Tibial artery (tissue), 4 donors: ENCODE measurements around the gene TNIP1.

Source experiments
- DNase-seq, 2 donors: peaks; one replicate each; pipeline ENCODE4 v3.0.0-alpha.2; 2019
- H3K27ac ChIP-seq, 2 donors: fragments of 200-600 bp; sonication (generic) in 1 of 2; 1 replicate in 1 of 2; 2 replicates in 1 of 2; pipeline ENCODE4 v1.5.1; 2018 to 2019; ENCODE audit warnings: mild to moderate bottlenecking in 1 of 2
- H3K27me3 ChIP-seq, 2 donors: fragments of 200-600 bp; sonication (generic) in 1 of 2; one replicate each; pipeline versions ENCODE4 v1.5.1 to v1.6.0; 2016 to 2019
- H3K36me3 ChIP-seq, 3 donors: fragments of 200-600 bp; sonication (generic) in 2 of 3; one replicate each; pipeline ENCODE4 v1.5.1; 2016 to 2019; ENCODE audit warnings: mild to moderate bottlenecking in 2 of 3
- H3K4me1 ChIP-seq, 4 donors: fragments of 200-600 bp; sonication (generic) in 2 of 4; 1 replicate in 3 of 4; 2 replicates in 1 of 4; pipeline ENCODE4 v1.5.1; 2016 to 2019
- H3K4me3 ChIP-seq, 2 donors: fragments of 200-600 bp; sonication (generic) in 1 of 2; 1 replicate in 1 of 2; 2 replicates in 1 of 2; pipeline ENCODE4 v1.5.1; 2018 to 2019; ENCODE audit warnings: mild to moderate bottlenecking in 2 of 2
- H3K9me3 ChIP-seq, 3 donors: fragments of 200-600 bp; sonication (generic) in 1 of 3; one replicate each; pipeline ENCODE4 v1.5.1; 2016 to 2019
- intact Hi-C: fragments of 100-400 bp; cut with DNase I; formaldehyde crosslinking; loops from one replicate; pipeline ENCODE4 v1.15.0; 2023; ENCODE audit warnings: low total_unique reads
- TF ChIP-seq, protein P1 (sequence below), 2 experiments: fragments of 200-600 bp in 1 of 2; fragments of 450-650 bp in 1 of 2; IDR thresholded peaks; one replicate each; pipeline ENCODE4 v1.5.1; 2017 to 2019; ENCODE audit warnings: antibody characterized with exemption in 2 of 2, mild to moderate bottlenecking in 1 of 2, moderate library complexity in 1 of 2

Gene TNIP1

DNA sequence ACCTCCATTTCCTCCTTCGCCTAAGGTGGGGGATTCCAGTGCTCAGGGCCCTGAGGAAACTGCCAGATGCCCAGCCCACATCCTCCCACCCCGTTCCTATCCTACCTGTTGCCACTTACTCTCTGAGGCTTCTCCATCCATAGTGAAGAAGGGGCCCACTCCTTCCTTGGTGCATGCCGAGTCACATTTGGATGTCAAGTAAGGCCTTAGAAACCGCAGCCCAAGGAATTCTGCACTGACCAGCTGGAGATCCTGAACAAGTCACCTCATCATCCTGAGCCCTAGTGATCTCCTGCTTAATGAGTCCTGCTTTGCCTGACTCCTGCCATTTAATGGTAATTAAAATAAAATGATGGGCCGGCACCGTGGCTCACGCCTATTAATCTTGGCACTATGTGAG, 6.7 kb upstream of the TNIP1 start:
- no peak for DNase-seq
- Histone ChIP-seq H3K4me3 (no peak overlapping the region), H3K27ac (peak overlapping the region in 1 of 2 donors; percentile 57), H3K4me1 (peaks cover 0 to 36% (median 23%) of the 10 kb centered on the region in 4 donors), H3K27me3 (no peaks in the 10 kb centered on the region), H3K36me3 (no peaks in the 10 kb centered on the region), H3K9me3 (no peaks in the 10 kb centered on the region)
- intact Hi-C loops = no loop called here
- TF ChIP-seq, protein P1, sequence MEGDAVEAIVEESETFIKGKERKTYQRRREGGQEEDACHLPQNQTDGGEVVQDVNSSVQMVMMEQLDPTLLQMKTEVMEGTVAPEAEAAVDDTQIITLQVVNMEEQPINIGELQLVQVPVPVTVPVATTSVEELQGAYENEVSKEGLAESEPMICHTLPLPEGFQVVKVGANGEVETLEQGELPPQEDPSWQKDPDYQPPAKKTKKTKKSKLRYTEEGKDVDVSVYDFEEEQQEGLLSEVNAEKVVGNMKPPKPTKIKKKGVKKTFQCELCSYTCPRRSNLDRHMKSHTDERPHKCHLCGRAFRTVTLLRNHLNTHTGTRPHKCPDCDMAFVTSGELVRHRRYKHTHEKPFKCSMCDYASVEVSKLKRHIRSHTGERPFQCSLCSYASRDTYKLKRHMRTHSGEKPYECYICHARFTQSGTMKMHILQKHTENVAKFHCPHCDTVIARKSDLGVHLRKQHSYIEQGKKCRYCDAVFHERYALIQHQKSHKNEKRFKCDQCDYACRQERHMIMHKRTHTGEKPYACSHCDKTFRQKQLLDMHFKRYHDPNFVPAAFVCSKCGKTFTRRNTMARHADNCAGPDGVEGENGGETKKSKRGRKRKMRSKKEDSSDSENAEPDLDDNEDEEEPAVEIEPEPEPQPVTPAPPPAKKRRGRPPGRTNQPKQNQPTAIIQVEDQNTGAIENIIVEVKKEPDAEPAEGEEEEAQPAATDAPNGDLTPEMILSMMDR (IDR thresholded peaks at IDR 0.05) = no peak

DNA sequence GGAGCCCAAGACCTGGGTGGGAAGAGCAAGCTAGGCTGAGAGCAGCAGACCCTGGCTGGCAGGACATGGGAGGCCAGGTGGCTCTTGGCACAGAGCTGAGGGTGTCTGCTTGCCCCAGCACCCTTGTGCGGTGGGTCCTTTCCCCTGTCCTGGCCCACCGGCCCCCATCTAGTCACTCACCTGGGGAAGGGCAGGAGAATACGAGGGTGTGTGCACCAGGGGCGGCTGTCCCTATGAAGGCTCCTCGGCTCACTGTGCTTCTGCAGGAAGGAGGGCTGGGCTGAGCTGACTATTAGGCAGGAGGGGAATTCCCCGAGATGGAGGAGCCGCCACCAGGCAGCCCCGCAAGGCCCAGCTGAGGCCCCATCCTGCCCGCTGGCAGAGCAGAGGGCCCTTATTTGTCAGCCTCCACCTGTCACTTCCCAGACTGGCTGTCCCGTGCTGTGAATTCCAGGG, 6.1 kb upstream of the TNIP1 start:
- no peak for DNase-seq
- H3K36me3 ChIP-seq = no peaks in the 10 kb centered on the region
- no peak overlapping the region for H3K4me3 ChIP-seq
- H3K27ac ChIP-seq = peak overlapping the region; percentile 32 to 57
- H3K4me1 ChIP-seq = peaks cover 0 to 42% (median 29%) of the 10 kb centered on the region in 4 donors
- no peaks in the 10 kb centered on the region for H3K9me3 ChIP-seq
- TF ChIP-seq, protein P1 (IDR thresholded peaks at IDR 0.05) = no peak
- no peaks in the 10 kb centered on the region for H3K27me3 ChIP-seq
- intact Hi-C loops = no loop called here

DNA sequence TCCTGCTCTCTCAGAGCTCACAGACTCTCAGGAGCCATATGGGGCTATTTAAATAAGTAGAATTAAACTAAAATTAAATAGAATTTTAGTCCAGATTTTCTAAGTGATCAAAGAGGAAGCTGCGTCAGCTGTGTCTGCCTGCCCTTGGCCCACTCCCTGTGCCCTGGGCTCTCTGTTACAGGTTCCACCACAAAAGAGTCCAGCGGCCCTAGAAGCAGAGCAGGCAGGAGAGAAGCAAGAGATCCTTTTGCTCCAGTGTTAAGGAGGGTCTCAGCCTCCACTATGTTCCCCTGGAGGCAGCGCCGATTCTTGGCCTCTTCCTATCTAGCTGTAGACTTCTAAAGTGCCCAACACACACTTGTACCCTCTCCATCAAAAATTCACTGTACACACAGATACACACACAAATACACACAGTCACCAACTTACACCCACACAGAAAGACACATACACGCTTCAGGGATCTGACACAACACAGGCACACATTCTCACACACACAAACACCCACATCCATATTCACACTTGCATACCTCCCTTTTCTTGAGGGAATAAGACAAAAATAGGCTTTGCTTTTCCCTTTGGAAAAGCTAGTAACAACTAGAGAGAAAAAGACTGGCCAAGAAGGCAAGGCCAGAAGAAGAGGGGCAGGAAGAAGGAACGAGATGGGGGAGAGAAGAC, 5.5 kb upstream of the TNIP1 start:
- intact Hi-C loops = no loop called here
- peak overlapping the region; percentile 57 to 63 for H3K27ac ChIP-seq
- H3K27me3 ChIP-seq = no peaks in the 10 kb centered on the region
- TF ChIP-seq, protein P1 (IDR thresholded peaks at IDR 0.05) = no peak
- peaks cover 0 to 44% (median 34%) of the 10 kb centered on the region in 4 donors for H3K4me1 ChIP-seq
- no peaks in the 10 kb centered on the region for H3K36me3 ChIP-seq
- H3K4me3 ChIP-seq = no peak overlapping the region
- no peaks in the 10 kb centered on the region for H3K9me3 ChIP-seq
- no peak for DNase-seq

DNA sequence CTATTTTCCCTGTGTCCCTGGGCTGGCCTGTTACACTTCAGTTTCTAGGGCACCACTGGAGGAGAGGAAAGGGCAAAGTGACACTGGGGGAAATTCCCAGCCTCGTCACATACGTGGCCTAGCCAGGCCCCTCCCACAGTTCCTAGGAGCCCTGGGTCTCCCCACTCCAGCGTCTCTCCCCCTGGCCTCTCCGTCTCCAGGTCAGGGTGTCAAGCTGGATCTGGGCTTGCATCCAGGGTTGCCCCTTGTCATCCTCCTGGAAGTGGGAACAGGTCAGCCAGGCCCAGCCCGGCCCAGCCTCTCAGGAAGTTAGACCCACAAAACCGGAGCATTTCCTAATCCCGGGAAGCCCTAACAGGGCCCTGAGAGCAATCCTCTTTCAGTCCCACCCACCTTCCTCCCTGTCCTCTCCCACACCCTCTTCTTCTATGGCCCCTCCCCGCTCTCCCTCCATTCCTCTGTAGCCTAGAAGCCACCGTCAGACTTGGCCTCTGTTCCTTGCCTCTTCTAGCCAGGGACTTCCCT, 4.7 kb upstream of the TNIP1 start:
- no peak overlapping the region for H3K4me3 ChIP-seq
- H3K9me3 ChIP-seq = no peaks in the 10 kb centered on the region
- H3K36me3 ChIP-seq = no peaks in the 10 kb centered on the region
- peaks cover 0 to 44% (median 34%) of the 10 kb centered on the region in 4 donors for H3K4me1 ChIP-seq
- H3K27ac ChIP-seq = peak overlapping the region; percentile 57 to 63
- peak in 1 of 2 donors; percentile 70 for DNase-seq
- TF ChIP-seq, protein P1 (IDR thresholded peaks at IDR 0.05) = no peak
- intact Hi-C loops = no loop called here
- no peaks in the 10 kb centered on the region for H3K27me3 ChIP-seq

DNA sequence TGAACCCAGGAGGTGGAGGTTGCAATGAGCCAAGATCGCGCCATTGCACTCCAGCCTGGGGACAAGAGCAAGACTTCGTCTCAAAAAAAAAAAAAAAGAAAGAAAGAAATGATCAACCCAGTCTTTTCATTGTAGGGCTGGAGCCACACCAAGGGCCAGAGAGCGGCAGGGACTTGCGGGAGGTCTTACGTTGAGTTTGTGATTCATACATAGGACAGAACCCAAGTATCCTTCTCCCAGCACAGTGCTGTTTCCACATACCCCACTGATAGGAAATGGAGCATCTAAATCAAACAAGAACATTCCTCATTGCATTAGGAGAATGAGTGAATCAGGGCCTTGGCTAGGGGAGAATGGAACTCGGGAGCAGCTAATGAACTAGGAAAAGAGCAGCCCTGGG, 3.5 kb upstream of the TNIP1 start:
- Histone ChIP-seq H3K9me3 (no peaks in the 10 kb centered on the region), H3K4me1 (peaks cover 0 to 52% (median 41%) of the 10 kb centered on the region in 4 donors), H3K36me3 (no peaks in the 10 kb centered on the region), H3K4me3 (no peak overlapping the region), H3K27me3 (no peaks in the 10 kb centered on the region), H3K27ac (no peak overlapping the region)
- intact Hi-C loops = no loop called here
- DNase-seq = no peak
- TF ChIP-seq, protein P1 (IDR thresholded peaks at IDR 0.05) = no peak
